Stomach (tissue), 4 donors: Measurements from ENCODE around the gene LPAR1.

Experiments used
- POLR2AphosphoS5 ChIP-seq, 3 donors: sonication (generic); formaldehyde crosslinking; IDR thresholded peaks; one replicate each; pipeline ENCODE4 v1.6.1; 2016; ENCODE audit warnings: antibody characterized with exemption in 3 of 3
- TF ChIP-seq, protein P1 (sequence below), 7 experiments: fragments of 450-650 bp in 4 of 7; fragments of 200-600 bp in 3 of 7; sonication (generic) in 3 of 7; IDR thresholded peaks; one replicate each; pipeline ENCODE4 v1.5.1; 2016 to 2019; ENCODE audit warnings: antibody characterized with exemption in 7 of 7, control low read depth in 2 of 7, mild to moderate bottlenecking in 1 of 7

DNA sequence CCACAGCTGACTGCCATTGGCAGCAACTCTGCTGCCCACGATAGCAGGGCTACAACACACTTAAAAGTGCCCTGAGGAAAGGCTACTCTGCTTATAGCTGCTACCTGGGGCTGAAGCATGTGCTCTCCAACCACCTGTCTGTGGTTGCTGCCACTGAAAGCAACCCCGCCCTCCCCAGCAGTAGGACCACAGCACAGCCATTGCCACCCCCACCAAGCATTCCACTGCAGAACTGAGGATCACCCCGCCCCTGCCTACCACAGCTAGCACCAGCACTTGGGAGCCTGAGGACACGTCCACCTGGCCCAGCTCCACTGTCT lies 85.8 kb downstream of the LPAR1 start:
- TF ChIP-seq POLR2AphosphoS5 (IDR thresholded peaks at IDR 0.05) = no peak
- TF ChIP-seq, protein P1, sequence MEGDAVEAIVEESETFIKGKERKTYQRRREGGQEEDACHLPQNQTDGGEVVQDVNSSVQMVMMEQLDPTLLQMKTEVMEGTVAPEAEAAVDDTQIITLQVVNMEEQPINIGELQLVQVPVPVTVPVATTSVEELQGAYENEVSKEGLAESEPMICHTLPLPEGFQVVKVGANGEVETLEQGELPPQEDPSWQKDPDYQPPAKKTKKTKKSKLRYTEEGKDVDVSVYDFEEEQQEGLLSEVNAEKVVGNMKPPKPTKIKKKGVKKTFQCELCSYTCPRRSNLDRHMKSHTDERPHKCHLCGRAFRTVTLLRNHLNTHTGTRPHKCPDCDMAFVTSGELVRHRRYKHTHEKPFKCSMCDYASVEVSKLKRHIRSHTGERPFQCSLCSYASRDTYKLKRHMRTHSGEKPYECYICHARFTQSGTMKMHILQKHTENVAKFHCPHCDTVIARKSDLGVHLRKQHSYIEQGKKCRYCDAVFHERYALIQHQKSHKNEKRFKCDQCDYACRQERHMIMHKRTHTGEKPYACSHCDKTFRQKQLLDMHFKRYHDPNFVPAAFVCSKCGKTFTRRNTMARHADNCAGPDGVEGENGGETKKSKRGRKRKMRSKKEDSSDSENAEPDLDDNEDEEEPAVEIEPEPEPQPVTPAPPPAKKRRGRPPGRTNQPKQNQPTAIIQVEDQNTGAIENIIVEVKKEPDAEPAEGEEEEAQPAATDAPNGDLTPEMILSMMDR (IDR thresholded peaks at IDR 0.05) = no peak
